NT2/D1 (cell line): ENCODE data around the gene NFKBIE.
"Not testable (repeated sequence)": the region's sequence is repeated elsewhere in the genome, so short reads cannot be mapped to it uniquely, and the experiment has no call there.

Experiments used
- DNase-seq: peaks from one replicate; pipeline ENCODE4 v3.0.0-alpha.2; 2011; ENCODE audit warnings: low read depth, low spot score
- H3K27me3 ChIP-seq: 2 replicates; pipeline ENCODE4 v1.6.0; 2011; ENCODE audit warnings: mild to moderate bottlenecking; ENCODE audit not compliant: insufficient read length, insufficient read depth
- H3K36me3 ChIP-seq: 2 replicates; pipeline ENCODE4 v1.6.1; 2011; ENCODE audit warnings: mild to moderate bottlenecking, low read length, mixed read lengths; ENCODE audit not compliant: insufficient read depth, insufficient read length
- H3K4me1 ChIP-seq: 2 replicates; pipeline ENCODE4 v1.5.1; 2011; ENCODE audit not compliant: insufficient read depth, insufficient read length
- H3K4me3 ChIP-seq: 2 replicates; pipeline ENCODE4 v1.5.1; 2011; ENCODE audit warnings: low read depth; ENCODE audit not compliant: insufficient read length
- H3K9ac ChIP-seq: 2 replicates; pipeline ENCODE4 v1.6.0; 2011; ENCODE audit warnings: low read depth; ENCODE audit not compliant: insufficient read length
- H3K9me3 ChIP-seq: 2 replicates; pipeline ENCODE4 v1.5.1; 2011; ENCODE audit warnings: mild to moderate bottlenecking, low read length; ENCODE audit not compliant: insufficient read depth
- SUZ12 ChIP-seq: IDR thresholded peaks from 2 replicates; pipeline ENCODE4 v1.6.1; 2011; ENCODE audit not compliant: insufficient read length, insufficient read depth; ENCODE audit errors: extremely low read depth
- YY1 ChIP-seq: IDR thresholded peaks from 2 replicates; pipeline ENCODE4 v1.6.1; 2011; ENCODE audit not compliant: insufficient read length, insufficient read depth
- ZNF274 ChIP-seq: IDR thresholded peaks from 2 replicates; pipeline ENCODE4 v1.6.1; 2011; ENCODE audit warnings: mild to moderate bottlenecking, low read depth, low read length

Gene NFKBIE

GRCh38 chr6:44232676-44233566 lies 32.4 kb downstream of the NFKBIE start:
- Histone ChIP-seq H3K27me3 (no peaks in the 10 kb centered on the region), H3K36me3 (peaks cover 59% of the 10 kb centered on the region), H3K4me1 (peaks cover 10% of the 10 kb centered on the region), H3K9me3 (no peaks in the 10 kb centered on the region), H3K4me3 (no peak overlapping the region), H3K9ac (no peak overlapping the region)
- no peak for DNase-seq
- TF ChIP-seq ZNF274, result no peak
- TF ChIP-seq YY1, result no peak
- no peak for TF ChIP-seq SUZ12

DNA sequence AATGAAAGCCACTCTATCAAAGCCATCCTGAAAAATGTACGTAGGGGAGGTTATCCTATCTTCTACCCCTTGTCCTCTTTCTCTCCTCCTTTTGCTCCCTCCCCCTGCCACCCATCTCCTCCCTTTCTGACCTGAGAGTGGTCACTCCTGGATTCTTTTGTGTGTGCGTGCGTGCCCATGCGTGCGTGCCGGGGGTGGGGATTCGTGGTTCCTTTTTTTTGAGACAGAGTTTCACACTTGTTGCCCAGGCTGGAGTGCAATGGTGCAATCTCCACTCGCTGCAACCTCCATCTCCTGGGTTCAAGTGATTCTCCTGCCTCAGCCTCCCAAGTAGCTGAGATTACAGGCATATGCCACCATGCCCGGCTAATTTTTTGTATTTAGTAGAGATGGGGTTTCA lies 33.9 kb downstream of the NFKBIE start:
- H3K9me3 ChIP-seq, H3K27me3 ChIP-seq, H3K9ac ChIP-seq, H3K4me3 ChIP-seq, DNase-seq: not testable (repeated sequence)
- Histone ChIP-seq H3K36me3 (peaks cover 59% of the 10 kb centered on the region), H3K4me1 (peaks cover 15% of the 10 kb centered on the region)

GRCh38 chr6:44230034-44230675 lies 35.2 kb downstream of the NFKBIE start:
- H3K4me1 ChIP-seq, result peaks cover 23% of the 10 kb centered on the region
- H3K4me3 ChIP-seq, result no peak overlapping the region
- peaks cover 54% of the 10 kb centered on the region for H3K36me3 ChIP-seq
- H3K9ac ChIP-seq, result no peak overlapping the region
- H3K27me3 ChIP-seq, result no peaks in the 10 kb centered on the region
- no peak for DNase-seq
- TF ChIP-seq ZNF274, result no peak
- TF ChIP-seq SUZ12, result no peak
- TF ChIP-seq YY1, result no peak
- no peaks in the 10 kb centered on the region for H3K9me3 ChIP-seq

- Histone ChIP-seq H3K36me3 (peaks cover 51% of the 10 kb centered on the region), H3K9me3 (no peaks in the 10 kb centered on the region), H3K4me1 (peaks cover 23% of the 10 kb centered on the region), H3K9ac (no peak overlapping the region), H3K4me3 (no peak overlapping the region), H3K27me3 (no peaks in the 10 kb centered on the region)
- TF ChIP-seq SUZ12 (no peak), YY1 (no peak)
- DNase-seq, result no peak
Measured at GRCh38 chr6:44229376-44230033, 35.8 kb downstream of the NFKBIE start.

DNA sequence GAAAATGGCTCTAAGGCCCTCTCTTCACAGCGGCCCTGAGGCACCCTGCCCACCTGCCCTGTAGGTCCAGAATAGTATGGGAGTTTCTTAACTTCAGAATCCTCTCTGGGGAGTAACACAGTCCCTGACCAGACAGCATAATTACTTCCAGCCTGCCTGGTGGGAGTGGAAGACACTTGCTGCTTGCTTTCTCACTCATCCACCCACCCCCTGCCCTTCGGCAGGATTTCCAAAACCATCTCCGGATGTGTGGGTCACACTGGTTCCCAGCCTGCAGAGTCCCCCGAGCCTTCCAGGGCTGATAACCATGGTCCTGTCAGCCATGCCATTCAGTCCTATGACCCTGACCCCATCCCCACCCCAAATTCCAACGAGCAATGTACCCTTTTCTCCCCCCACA lies 36.5 kb downstream of the NFKBIE start:
- H3K27me3 ChIP-seq, result no peaks in the 10 kb centered on the region
- H3K9me3 ChIP-seq, result no peaks in the 10 kb centered on the region
- TF ChIP-seq ZNF274 (no peak), SUZ12 (no peak), YY1 (no peak)
- H3K4me3 ChIP-seq, result no peak overlapping the region
- no peak for DNase-seq
- peaks cover 51% of the 10 kb centered on the region for H3K36me3 ChIP-seq
- H3K9ac ChIP-seq, result no peak overlapping the region
- peaks cover 23% of the 10 kb centered on the region for H3K4me1 ChIP-seq

GRCh38 chr6:44228433-44228832 lies 36.9 kb downstream of the NFKBIE start:
- H3K9me3 ChIP-seq, result no peaks in the 10 kb centered on the region
- H3K4me1 ChIP-seq, result peaks cover 20% of the 10 kb centered on the region
- no peak overlapping the region for H3K4me3 ChIP-seq
- TF ChIP-seq SUZ12 (no peak), ZNF274 (no peak), YY1 (no peak)
- H3K9ac ChIP-seq, result no peak overlapping the region
- DNase-seq, result no peak
- no peaks in the 10 kb centered on the region for H3K27me3 ChIP-seq
- H3K36me3 ChIP-seq, result peaks cover 47% of the 10 kb centered on the region

- no peak for DNase-seq
- Histone ChIP-seq H3K27me3 (peaks cover 1% of the 10 kb centered on the region), H3K9ac (no peak overlapping the region), H3K36me3 (peaks cover 43% of the 10 kb centered on the region), H3K4me3 (no peak overlapping the region), H3K4me1 (peaks cover 20% of the 10 kb centered on the region), H3K9me3 (no peaks in the 10 kb centered on the region)
- TF ChIP-seq YY1, result no peak
- no peak for TF ChIP-seq ZNF274
- no peak for TF ChIP-seq SUZ12
Measured at GRCh38 chr6:44228031-44228430, 37.3 kb downstream of the NFKBIE start.
